Stomach (tissue), 9 donors: Measurements from ENCODE around the gene CD99L2. TPM values are rescaled to one million over a fixed set of nuclear protein-coding genes. Genes with fewer than 3 reads are reported as not detected.
"Not testable (repeated sequence)": the region's sequence is repeated elsewhere in the genome, so short reads cannot be mapped to it uniquely, and the experiment has no call there.

Experiments used
- DNase-seq, 2 donors: peaks; one replicate each; pipeline versions ENCODE4 v3.0.0 to v3.0.0-alpha.2; 2013 to 2019
- H3K27ac ChIP-seq, 5 donors: fragments of 200-600 bp in 4 of 5; sonication (generic) in 4 of 5; one replicate each; pipeline ENCODE4 v1.5.1; 2013 to 2019; ENCODE audit warnings: mild to moderate bottlenecking in 1 of 5, moderate library complexity in 1 of 5
- H3K27me3 ChIP-seq, 3 donors: fragments of 200-600 bp; sonication (generic); one replicate each; pipeline ENCODE4 v1.5.1; 2017 to 2019; ENCODE audit warnings: mixed run types in 1 of 3
- H3K36me3 ChIP-seq, 4 donors: fragments of 200-600 bp; sonication (generic); 1 replicate in 3 of 4; 2 replicates in 1 of 4; pipeline ENCODE4 v1.5.1; 2016 to 2019
- H3K4me1 ChIP-seq, 4 donors: fragments of 200-600 bp; sonication (generic); one replicate each; pipeline ENCODE4 v1.5.1; 2016 to 2019
- H3K4me3 ChIP-seq, 4 donors: fragments of 200-600 bp; sonication (generic) in 3 of 4; one replicate each; pipeline ENCODE4 v1.5.1; 2016 to 2019; ENCODE audit warnings: mild to moderate bottlenecking in 1 of 4
- H3K9me3 ChIP-seq, 4 donors: fragments of 200-600 bp; sonication (generic); one replicate each; pipeline ENCODE4 v1.5.1; 2016 to 2019
- EP300 ChIP-seq: sonication (generic); formaldehyde crosslinking; IDR thresholded peaks from one replicate; pipeline ENCODE4 v1.6.1; 2017; ENCODE audit warnings: antibody characterized with exemption
- POLR2A ChIP-seq, 4 donors: fragments of 450-650 bp; IDR thresholded peaks; one replicate each; pipeline ENCODE4 v1.6.1; 2016; ENCODE audit warnings: antibody characterized with exemption in 4 of 4, control low read depth in 2 of 4, mild to moderate bottlenecking in 1 of 4, moderate library complexity in 1 of 4
- POLR2AphosphoS5 ChIP-seq, 3 donors: sonication (generic); formaldehyde crosslinking; IDR thresholded peaks; one replicate each; pipeline ENCODE4 v1.6.1; 2016; ENCODE audit warnings: antibody characterized with exemption in 3 of 3
- WGBS, 5 donors: extraction: QIAGEN DNeasy Blood & Tissue Kit in 3 of 5; methylation state at CpG; one replicate each; pipeline versions ENCODE4 v1.1.5 to v1.1.7; 2013 to 2018; 5-methylcytosine and 5-hydroxymethylcytosine counted together
- intact Hi-C: fragments of 100-400 bp; cut with DNase I; formaldehyde crosslinking; loops from one replicate; pipeline ENCODE4 v1.15.1; 2023; ENCODE audit warnings: low total_unique reads
- polyA plus RNA-seq, 3 donors: library from polyadenylated mRNA; stranded (reverse); fragments of 200-250 nt; gene quantifications; one replicate each; pipeline ENCODE4 v1.2.3, GENCODE V29; 2013
- total RNA-seq, 5 donors: library from RNA; depleted of rRNA; stranded (reverse); fragments of >200 nt; gene quantifications; one replicate each; pipeline versions ENCODE4 v1.1.0 to v1.2.3, GENCODE V29; 2014 to 2016
- TF ChIP-seq, protein P1 (sequence below), 7 experiments: fragments of 450-650 bp in 4 of 7; fragments of 200-600 bp in 3 of 7; sonication (generic) in 3 of 7; IDR thresholded peaks; one replicate each; pipeline ENCODE4 v1.5.1; 2016 to 2019; ENCODE audit warnings: antibody characterized with exemption in 7 of 7, control low read depth in 2 of 7, mild to moderate bottlenecking in 1 of 7
- donor health status: healthy with polysubstance abuse.
- donor health status: Bipolar disorder and iron deficiency.
- donor health status: healthy.

CD99L2 gene
- total and polyA plus RNA-seq, 8 donors = 3.5 to 40.6 (median 13.7) TPM

GRCh38 chrX:150886381-150886780 lies 12.1 kb downstream of the CD99L2 start:
- Histone ChIP-seq H3K27me3 (no peaks in the 10 kb centered on the region), H3K9me3 (no peaks in the 10 kb centered on the region), H3K27ac (no peak overlapping the region), H3K4me3 (no peak overlapping the region), H3K36me3 (no peaks in the 10 kb centered on the region), H3K4me1 (no peaks in the 10 kb centered on the region)
- intact Hi-C loops = no loop called here
- 89 to 97% (median 93%) methylated on average over 2 to 7 of the region's 7 CpGs for WGBS, 5 donors
- TF ChIP-seq POLR2AphosphoS5 (IDR thresholded peaks at IDR 0.05) = no peak
- TF ChIP-seq EP300 = no peak
- no peak for TF ChIP-seq POLR2A (IDR thresholded peaks at IDR 0.05)
- TF ChIP-seq, protein P1, sequence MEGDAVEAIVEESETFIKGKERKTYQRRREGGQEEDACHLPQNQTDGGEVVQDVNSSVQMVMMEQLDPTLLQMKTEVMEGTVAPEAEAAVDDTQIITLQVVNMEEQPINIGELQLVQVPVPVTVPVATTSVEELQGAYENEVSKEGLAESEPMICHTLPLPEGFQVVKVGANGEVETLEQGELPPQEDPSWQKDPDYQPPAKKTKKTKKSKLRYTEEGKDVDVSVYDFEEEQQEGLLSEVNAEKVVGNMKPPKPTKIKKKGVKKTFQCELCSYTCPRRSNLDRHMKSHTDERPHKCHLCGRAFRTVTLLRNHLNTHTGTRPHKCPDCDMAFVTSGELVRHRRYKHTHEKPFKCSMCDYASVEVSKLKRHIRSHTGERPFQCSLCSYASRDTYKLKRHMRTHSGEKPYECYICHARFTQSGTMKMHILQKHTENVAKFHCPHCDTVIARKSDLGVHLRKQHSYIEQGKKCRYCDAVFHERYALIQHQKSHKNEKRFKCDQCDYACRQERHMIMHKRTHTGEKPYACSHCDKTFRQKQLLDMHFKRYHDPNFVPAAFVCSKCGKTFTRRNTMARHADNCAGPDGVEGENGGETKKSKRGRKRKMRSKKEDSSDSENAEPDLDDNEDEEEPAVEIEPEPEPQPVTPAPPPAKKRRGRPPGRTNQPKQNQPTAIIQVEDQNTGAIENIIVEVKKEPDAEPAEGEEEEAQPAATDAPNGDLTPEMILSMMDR (IDR thresholded peaks at IDR 0.05) = no peak
- DNase-seq = no peak

DNA sequence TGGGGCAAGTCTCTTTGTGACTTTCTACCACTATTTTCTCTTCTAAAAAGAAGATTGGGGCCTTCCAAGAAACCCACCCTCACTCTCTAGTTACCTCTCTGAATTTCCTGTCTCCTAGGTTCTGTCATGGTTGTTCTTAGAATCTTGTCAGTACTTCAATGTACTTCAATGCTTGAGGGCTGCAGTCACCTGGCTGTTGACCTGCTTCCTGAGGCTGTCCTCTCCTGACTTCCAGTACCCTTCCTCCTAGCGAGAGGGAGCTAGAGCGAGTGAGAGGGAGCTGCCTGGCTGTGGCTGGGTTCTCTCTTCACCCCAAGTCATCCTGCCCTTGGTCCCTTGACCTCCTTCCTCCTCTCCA lies 17.7 kb downstream of the CD99L2 start:
- H3K27ac ChIP-seq = no peak overlapping the region
- intact Hi-C loops = no loop called here

GRCh38 chrX:150879855-150880807 lies 18.3 kb downstream of the CD99L2 start:
- no peak for DNase-seq
- Histone ChIP-seq H3K4me1 (no peaks in the 10 kb centered on the region), H3K36me3 (no peaks in the 10 kb centered on the region), H3K27me3 (no peaks in the 10 kb centered on the region), H3K4me3 (no peak overlapping the region), H3K9me3 (no peaks in the 10 kb centered on the region), H3K27ac (no peak overlapping the region)
- no peak for TF ChIP-seq EP300
- TF ChIP-seq POLR2AphosphoS5 (IDR thresholded peaks at IDR 0.05) = no peak
- TF ChIP-seq, protein P1 (IDR thresholded peaks at IDR 0.05) = no peak
- TF ChIP-seq POLR2A (IDR thresholded peaks at IDR 0.05) = no peak
- WGBS, 5 donors = 72 to 93% (median 82%) methylated on average over 5 of the region's 5 CpGs
- intact Hi-C loops = no loop called here

More for the DNA sequence above, 17.7 kb downstream of the CD99L2 start:
- Histone ChIP-seq H3K36me3 (no peaks in the 10 kb centered on the region), H3K4me3 (no peak overlapping the region), H3K9me3 (no peaks in the 10 kb centered on the region), H3K4me1 (no peaks in the 10 kb centered on the region), H3K27me3 (no peaks in the 10 kb centered on the region)
- WGBS, 5 donors = 71 to 96% (median 92%) methylated on average over 2 of the region's 2 CpGs
- no peak for DNase-seq
- TF ChIP-seq, protein P1 (IDR thresholded peaks at IDR 0.05) = no peak
- TF ChIP-seq EP300 = no peak
- no peak for TF ChIP-seq POLR2AphosphoS5 (IDR thresholded peaks at IDR 0.05)

GRCh38 chrX:150875621-150876020 lies 22.8 kb downstream of the CD99L2 start:
- H3K36me3 ChIP-seq, H3K27ac ChIP-seq, H3K4me3 ChIP-seq, DNase-seq, H3K9me3 ChIP-seq, H3K27me3 ChIP-seq, intact Hi-C loops: not testable (repeated sequence)
- H3K4me1 ChIP-seq = peaks cover 0 to 12% (median 4%) of the 10 kb centered on the region in 4 donors
- 67 to 96% (median 90%) methylated on average over 2 of the region's 2 CpGs for WGBS, 5 donors

DNA sequence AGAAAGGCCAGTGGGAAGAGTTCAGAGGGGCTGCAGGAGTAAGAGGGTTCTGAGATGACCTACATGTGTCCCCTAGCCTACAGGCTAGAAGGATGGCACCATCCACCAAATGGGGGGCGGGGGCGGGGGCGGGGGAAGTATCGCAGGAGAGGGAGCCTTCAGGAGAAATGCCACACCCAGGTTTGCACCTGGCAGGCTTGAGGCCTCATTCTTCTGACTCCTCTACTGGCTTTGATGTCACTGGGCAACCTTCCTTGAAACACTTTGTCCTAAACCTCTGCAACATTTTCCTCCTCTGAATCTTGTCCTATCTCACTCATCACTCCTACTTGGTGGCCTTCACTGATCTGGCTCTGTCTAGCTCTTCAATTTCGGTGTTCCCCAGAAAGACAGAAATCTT lies 24.0 kb downstream of the CD99L2 start:
- Histone ChIP-seq H3K27me3 (no peaks in the 10 kb centered on the region), H3K4me3 (no peak overlapping the region), H3K4me1 (peaks cover 0 to 19% (median 8%) of the 10 kb centered on the region in 4 donors), H3K9me3 (no peaks in the 10 kb centered on the region), H3K27ac (peak overlapping the region in 2 of 5 donors; percentile 43 to 50), H3K36me3 (no peaks in the 10 kb centered on the region)
- intact Hi-C loops = no loop called here
- TF ChIP-seq, protein P1 (IDR thresholded peaks at IDR 0.05) = no peak
- TF ChIP-seq POLR2A (IDR thresholded peaks at IDR 0.05) (no peak), EP300 (no peak), POLR2AphosphoS5 (IDR thresholded peaks at IDR 0.05) (no peak)
- DNase-seq = no peak
- WGBS, 5 donors = 69 to 90% (median 87%) methylated on average over 5 of the region's 5 CpGs
